ENCODE measurements around the gene CSNK1A1. TPM values are rescaled to one million over a fixed set of nuclear protein-coding genes. Genes with fewer than 3 reads are reported as not detected.
"Not testable (repeated sequence)": the region's sequence is repeated elsewhere in the genome, so short reads cannot be mapped to it uniquely, and the experiment has no call there.

CSNK1A1 gene
- polyA plus RNA-seq (2012; ENCODE audit: insufficient read depth, insufficient read length, low read depth), result 208 TPM

DNA sequence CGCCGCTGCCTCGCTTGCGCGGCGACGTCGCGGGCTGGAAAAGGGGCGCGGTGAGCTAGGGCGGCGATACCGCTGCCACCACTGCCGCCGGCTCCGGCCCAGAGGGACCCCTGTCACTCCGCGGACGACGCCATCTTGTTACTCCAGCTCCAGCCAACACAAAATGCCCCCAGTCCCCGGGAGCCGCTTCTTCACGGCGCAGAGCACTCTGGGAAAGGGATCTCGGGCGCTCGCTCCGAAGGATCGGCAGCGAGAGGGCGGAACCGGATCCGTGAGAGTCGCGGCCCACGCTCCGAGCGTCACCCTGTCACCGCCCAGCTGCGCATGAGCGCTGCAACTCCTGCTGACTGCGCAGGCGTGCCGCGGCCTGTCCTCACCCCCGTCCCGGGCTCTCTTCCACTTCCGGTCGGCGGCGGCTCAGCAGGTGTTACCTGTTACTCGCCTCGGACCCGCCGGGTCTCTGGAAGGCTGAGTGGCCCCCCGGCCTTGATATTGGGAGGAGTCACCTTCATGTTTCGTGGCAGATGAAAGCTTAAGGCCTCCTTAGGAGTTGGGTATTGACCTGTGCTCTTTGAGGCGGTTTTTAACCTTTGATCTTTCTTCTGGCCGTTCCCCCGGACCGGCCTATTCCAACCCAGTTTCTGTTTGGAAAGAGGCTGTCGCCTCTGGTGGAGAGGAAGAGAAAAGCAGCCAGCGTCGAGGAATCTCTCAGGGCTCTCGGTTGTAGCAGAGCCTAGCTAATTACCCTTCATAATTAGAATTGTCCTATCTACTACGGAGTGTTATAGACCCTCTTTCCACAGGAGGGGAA lies at the start of gene CSNK1A1:
Gene CSNK1A1 (minus strand): TSS at position 213 of the 811 bp plus-strand sequence. CDS start 475 bp downstream, outside the sequence.
- Histone ChIP-seq H3K4me3 (ENCODE audit: low read depth, low read length) (peak within 1 kb of the TSS; percentile 96), H3K9me3 (no peaks in the 10 kb centered on the region), H3K36me3 (peaks cover 40% of the 10 kb centered on the region), H3K4me1 (no peaks in the 10 kb centered on the region), H3K27me3 (no peaks in the 10 kb centered on the region)
- DNase-seq, result peak; percentile 99
- peak; percentile 86 for TF ChIP-seq CTCF (IDR thresholded peaks at IDR 0.05; ENCODE audit: low read depth, low read length)

DNA sequence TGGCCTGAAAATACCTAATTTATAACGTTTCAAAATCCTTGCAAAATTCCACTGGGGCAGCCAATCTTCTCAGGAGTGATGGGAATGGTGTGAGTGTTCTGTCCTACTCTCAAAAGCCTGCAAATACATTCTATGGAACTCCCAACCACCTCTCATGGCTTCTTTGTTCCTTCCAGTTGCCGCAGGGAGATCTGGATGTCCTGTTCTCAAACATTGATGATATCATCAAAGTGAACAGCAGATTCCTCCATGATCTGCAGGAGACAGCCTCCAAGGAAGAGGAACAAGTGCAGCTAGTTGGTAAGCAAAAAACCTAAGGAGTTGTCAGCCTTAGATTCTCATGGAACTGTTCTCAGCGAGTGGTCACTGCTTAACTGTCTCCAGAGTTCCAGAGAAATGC lies 49.7 kb upstream of the CSNK1A1 start:
- TF ChIP-seq CTCF (IDR thresholded peaks at IDR 0.05; ENCODE audit: low read depth, low read length), result no peak
- no peaks in the 10 kb centered on the region for H3K4me1 ChIP-seq
- H3K9me3 ChIP-seq, result no peaks in the 10 kb centered on the region
- H3K4me3 ChIP-seq (ENCODE audit: low read depth, low read length), result no peak overlapping the region
- DNase-seq, result no peak
- H3K27me3 ChIP-seq, result no peaks in the 10 kb centered on the region
- H3K36me3 ChIP-seq, result no peaks in the 10 kb centered on the region

DNA sequence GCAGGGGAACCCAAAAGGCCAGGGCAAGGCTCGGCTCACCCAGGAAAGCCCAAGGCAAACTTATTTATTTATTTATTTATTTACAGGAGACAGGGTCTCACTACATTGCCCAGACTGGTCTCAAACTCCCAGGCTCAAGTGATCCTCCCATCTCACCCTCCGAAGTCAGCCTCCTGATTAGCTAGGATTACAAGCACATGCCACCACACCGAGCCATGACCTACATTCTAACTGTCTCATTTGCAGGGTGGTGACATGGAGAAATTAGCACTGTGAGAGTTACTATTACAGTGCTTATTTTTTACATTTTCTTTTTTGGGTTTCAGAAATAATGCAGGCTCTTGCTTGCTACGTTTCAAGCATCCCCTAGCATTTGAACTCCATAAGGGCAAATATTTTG lies 48.1 kb upstream of the CSNK1A1 start:
- DNase-seq, result no peak
- H3K36me3 ChIP-seq, result no peaks in the 10 kb centered on the region
- no peaks in the 10 kb centered on the region for H3K27me3 ChIP-seq
- no peaks in the 10 kb centered on the region for H3K4me1 ChIP-seq
- H3K4me3 ChIP-seq (ENCODE audit: low read depth, low read length), result no peak overlapping the region
- no peak for TF ChIP-seq CTCF (IDR thresholded peaks at IDR 0.05; ENCODE audit: low read depth, low read length)
- no peaks in the 10 kb centered on the region for H3K9me3 ChIP-seq

DNA sequence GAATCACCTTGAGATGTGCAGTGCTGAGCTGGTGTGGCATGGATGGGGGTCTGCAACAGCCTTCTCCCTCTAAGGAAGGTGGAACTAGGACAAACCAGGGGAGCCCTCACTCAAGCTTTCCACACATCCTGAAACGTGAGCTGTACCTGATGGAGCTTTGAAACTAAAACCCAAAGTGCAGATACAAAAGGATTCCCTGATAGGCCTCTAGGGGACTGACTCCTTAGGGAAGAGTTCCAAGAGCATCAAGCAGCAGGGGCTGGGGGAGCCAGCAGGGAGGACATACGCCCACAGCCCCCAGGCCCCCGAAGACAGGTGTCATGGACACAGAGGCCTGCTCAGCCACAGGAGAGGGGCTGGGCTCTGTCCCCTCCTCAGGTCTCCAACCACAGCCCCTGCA lies 47.7 kb upstream of the CSNK1A1 start:
- DNase-seq, result no peak

DNA sequence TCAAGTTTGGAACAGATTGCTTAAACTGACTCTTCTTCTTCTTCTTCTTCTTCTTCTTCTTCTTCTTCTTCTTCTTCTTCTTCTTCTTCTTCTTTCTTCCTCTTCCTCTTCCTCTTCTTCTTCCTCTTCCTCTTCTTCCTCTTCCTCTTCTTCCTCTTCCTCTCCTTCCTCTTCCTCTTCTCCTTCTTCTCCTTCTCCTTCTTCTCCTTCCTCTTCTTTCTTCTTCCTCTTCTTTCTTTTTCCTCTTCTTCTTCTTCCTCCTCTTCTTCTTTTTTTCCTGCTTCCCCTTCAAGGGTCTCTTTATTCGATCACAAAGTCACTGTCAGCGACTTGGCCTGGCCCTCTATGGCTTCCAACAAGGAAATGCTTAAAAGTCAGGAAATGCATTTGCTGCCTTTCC lies 47.0 kb upstream of the CSNK1A1 start:
- H3K27me3 ChIP-seq; H3K4me1 ChIP-seq; DNase-seq; H3K4me3 ChIP-seq (ENCODE audit: low read depth, low read length); H3K9me3 ChIP-seq; H3K36me3 ChIP-seq: not testable (repeated sequence)

More for the DNA sequence above, 47.7 kb upstream of the CSNK1A1 start:
- Histone ChIP-seq H3K4me3 (ENCODE audit: low read depth, low read length) (no peak overlapping the region), H3K36me3 (no peaks in the 10 kb centered on the region), H3K9me3 (no peaks in the 10 kb centered on the region), H3K4me1 (no peaks in the 10 kb centered on the region), H3K27me3 (no peaks in the 10 kb centered on the region)
- TF ChIP-seq CTCF (IDR thresholded peaks at IDR 0.05; ENCODE audit: low read depth, low read length), result 0 out of 2 replicates have a peak, but pooled peaks have one; percentile 6

- H3K27me3 ChIP-seq, result no peaks in the 10 kb centered on the region
- H3K4me3 ChIP-seq (ENCODE audit: low read depth, low read length), result no peak overlapping the region
- H3K4me1 ChIP-seq, result no peaks in the 10 kb centered on the region
- no peaks in the 10 kb centered on the region for H3K36me3 ChIP-seq
- TF ChIP-seq CTCF (IDR thresholded peaks at IDR 0.05; ENCODE audit: low read depth, low read length), result no peak
- H3K9me3 ChIP-seq, result no peaks in the 10 kb centered on the region
- no peak for DNase-seq
Measured at GRCh38 chr5:149597618-149598017, 46.4 kb upstream of the CSNK1A1 start.
